ENCODE measurements around the gene P4HA3.

Gene P4HA3

DNA sequence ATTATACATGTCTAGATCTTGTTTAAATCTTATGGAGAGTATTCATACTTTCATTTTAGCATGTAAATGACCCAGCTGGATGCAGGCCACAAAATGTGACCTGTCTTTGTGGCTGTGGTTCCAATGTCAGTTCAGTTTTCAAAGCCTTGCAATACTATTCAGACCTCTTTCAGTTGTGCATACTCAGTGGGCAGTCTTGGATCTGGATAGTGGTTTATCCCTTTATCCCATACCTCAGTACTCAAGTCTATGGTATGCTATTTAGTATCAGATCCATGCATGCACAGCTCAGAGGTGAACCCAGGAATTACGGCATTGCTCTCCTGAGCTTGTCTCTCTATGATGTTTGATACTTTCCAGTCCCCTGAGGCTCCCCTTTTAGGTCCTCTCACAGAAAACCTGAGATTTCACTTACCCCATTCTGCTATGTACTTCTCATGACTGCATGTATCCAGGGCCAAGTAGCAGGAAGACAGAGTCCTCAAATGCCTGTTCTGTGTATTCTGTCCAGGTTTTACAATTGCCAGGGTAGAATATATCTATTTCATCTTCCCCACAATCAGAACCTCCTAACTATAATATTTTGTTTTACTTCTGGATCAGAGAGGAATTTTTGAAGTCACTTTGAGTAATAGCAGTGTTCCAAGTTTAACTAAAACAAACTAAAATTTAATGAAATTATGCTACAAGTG is 6.9 kb upstream of the P4HA3 start:
- DNase-seq (ENCODE audit: low read depth in 4 of 4, low spot score in 1 of 4), result no peak

DNA sequence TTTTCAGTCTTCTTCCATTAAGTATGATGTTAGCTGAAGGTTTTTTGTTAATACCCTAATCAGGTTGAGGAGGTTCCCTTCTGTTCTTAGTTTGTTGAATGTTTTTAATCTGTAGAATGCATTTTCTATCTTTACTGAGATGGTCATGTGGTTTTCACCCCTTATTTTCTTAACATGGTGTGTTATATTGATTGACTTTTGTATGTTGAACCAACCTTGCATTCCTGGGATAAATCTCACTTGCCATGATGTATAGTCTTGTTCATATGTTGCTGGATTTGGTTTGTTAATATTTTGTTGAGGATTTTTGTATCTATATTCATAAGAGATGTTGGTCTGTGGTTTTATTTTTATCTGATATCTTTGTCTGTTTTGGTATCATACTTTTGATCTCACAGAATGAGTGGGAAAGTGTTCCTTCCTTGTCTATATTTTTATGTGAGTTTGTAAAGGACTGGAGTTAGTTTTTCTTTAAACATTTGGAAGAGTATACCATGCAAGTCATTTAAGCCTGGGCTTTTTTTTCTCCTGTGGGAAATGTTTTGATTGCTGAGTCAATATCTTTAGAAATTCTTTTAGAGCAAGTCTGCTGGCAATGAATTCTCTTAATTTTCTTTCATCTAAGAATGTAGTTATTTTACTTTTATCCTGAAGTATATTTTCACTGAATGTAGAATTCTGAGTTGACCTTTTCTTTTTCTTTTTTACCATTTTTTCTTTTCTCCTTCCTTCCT is 5.5 kb upstream of the P4HA3 start:
- DNase-seq (ENCODE audit: low read depth in 4 of 4, low spot score in 1 of 4), result no peak

DNA sequence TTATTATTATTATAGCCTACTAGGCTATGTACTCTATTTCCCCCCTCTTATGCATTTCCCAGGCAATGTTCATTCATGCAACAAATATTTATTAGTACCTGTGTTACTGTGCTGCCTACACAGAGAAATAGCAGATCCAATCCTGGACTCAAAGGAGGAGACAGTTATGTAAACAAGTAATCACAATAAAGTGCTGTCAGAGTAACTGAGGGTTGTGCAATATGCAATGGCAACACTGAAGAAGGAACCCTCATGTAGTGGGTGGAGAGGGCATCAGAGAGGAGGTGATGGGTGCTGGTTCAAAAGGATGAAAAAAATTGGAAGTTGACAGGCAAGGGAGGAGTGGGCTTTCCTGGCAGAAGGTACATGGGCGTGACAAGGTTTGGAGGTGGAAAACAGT is 886 bp upstream of the P4HA3 start:
- DNase-seq (ENCODE audit: low read depth in 4 of 4, low spot score in 1 of 4), result no peak

DNA sequence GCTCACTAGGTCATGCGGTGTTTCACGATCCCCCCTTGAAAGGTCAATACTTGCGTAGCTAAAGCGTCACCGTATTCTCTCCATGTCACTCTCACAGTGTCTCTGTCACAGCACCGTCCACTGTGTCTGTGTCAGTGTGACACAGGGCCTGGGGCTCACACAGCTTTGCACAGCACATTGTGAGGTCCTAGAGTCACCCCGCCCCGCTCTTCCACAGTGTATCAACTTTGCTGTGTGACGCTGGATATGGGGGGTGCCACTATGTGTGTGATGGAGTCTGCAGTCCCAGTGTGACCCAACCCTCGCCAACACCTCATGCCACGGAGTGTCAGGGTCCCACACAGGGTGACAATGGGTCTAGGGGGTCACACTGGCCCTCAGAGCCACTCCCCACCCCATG is 583 bp downstream of the P4HA3 start:
- DNase-seq (ENCODE audit: low read depth in 4 of 4, low spot score in 1 of 4), result no peak

DNA sequence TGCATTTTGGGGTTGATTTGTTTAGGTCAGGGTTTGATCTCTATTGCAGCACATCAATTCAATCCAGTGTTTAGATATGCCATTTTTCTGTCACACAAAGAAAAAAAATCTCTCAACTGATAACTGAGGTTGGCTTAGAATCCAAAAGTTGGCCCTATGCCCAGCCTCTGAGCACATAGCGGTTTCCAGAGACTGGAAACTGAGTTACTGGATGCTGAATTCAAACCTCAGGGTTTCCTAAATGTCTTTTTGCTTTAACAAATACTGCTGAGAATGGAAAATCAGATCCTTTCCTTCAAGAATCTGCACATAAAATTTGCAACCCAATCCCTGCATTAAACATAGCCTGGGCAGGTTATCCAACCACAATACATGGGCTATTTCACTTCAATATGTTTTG is 4.0 kb downstream of the P4HA3 start:
- no peak for DNase-seq (ENCODE audit: low read depth in 4 of 4, low spot score in 1 of 4)

DNA sequence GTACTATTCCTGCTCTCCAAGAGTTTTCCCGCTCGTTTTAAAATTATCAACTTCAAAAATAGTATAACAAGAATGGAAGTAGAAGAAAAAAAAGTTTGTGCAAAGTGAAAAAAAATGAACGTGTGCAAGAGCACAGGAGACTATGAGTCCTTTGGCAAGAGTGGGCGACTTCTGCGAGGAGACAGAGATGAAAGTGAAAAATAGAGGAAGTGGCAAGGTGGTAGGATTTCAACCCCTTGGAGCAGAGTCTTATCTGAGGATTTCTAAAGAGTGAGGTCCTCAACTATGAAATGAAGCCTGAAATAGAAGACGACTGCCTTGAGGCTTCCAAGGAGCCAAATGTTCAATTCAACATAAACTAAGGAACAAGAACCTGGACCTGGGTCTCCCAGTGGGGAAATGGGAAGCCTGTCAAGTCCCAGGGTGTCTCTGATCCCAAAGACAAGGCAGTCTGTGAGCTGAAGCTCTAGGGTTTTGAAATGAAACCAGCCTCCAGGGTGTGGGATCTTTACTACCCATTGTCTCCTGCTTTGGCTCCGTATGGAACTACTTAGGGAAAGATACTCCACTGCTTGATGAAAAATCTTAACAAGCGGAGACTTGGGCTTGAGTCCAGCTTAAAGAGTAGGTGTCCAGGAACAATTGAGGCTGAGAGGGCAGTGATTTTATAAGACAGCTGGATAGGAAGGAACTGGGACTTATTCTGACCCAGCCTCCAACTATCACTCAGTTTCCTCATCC is 4.8 kb downstream of the P4HA3 start:
- DNase-seq (ENCODE audit: low read depth in 4 of 4, low spot score in 1 of 4), result no peak

DNA sequence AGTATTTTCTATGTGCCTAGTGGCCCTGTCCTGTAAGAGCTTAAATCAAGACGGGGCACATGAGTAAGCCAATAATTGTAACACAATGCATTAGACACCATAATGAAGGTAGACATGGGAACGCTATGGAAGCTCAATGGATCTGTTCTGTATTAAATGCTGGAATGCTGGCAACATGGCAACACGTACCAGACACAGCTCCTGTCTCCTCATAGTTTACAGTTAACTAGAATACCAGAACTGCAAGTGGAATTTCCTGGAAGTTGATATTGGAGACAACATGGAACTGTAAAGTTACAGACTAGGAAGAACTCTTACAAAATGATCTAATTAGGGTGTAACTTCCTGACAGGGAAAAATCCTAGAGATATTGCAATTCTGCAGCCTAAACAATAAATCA is 12.4 kb downstream of the P4HA3 start:
- no peak for DNase-seq (ENCODE audit: low read depth in 4 of 4, low spot score in 1 of 4)

DNA sequence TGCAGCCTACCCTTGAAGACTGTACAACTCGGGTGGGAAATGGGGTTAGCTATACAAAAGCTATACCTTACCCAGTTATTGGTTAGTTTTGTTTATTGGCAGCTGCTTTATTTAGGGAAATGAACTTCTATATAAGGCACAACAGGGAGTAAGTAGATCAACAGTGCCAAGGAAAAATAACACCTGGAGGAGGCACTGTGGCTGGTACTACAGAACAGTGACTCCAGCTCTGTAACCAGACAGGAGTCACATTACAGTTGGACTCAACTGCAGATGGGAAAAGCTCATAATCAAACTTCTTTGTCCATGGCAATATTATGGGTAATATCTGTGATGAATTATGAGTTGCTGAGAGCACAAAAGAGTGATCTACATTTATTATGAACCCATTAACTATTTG is 14.0 kb downstream of the P4HA3 start:
- DNase-seq (ENCODE audit: low read depth in 4 of 4, low spot score in 1 of 4), result no peak

DNA sequence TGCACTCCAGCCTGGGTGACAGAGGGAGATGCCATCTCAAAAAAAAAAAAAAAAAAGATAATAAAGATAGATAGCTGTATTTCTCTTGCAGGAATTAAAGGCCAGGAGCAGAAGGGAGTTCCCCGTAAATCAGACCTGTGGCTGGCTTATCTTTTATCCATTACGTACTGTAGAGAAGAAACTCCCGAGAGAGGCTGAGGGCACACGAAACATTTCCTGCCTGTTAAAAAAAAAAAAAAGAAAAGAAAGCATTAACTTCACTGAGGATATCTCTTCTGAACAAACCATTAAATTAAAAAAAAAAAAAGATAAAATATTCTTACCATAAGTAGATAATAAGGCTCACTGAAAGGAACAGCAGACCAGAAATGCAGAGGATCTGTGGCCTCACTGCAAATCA is 22.5 kb downstream of the P4HA3 start:
- no peak for DNase-seq (ENCODE audit: low read depth in 4 of 4, low spot score in 1 of 4)

DNA sequence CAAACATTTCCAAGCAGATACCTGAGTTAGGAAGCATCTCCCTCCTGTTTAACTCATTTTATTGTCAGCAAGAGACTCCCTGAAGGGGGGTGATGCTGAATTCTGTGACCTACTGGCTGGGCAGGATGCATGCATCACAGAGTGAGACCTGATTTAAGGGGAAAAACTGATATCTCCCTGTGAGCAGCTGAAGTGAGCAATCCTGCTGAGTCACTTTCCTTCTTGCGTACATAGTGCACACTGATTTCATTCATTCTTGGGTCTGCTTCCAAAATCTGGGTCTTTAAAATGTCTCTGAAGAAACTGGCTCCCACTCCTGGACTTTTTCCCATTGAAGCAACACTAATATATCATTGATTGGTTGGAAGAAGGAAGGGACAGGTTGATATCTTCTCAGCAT is 23.3 kb downstream of the P4HA3 start:
- DNase-seq (ENCODE audit: low read depth in 4 of 4, low spot score in 1 of 4), result no peak

DNA sequence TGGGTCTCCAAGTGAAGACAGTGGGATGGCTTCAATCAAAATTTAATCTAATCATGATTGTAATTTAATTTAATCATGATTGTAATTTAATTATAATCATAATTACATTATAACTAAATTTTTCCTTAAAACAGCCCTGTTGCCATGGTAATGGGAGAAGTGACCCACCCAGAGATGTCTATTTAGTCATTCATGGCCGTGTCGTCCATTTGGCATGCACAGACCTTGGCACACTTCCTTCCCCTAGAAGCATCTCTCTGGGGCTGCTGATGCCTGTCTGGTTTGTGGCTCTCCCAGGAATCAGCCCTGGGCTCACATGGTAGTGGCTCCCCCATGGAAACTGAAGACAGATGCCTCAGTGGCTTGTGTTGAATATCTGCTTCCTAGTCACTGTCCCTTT is 27.0 kb downstream of the P4HA3 start:
- DNase-seq (ENCODE audit: low read depth in 4 of 4, low spot score in 1 of 4), result no peak

DNA sequence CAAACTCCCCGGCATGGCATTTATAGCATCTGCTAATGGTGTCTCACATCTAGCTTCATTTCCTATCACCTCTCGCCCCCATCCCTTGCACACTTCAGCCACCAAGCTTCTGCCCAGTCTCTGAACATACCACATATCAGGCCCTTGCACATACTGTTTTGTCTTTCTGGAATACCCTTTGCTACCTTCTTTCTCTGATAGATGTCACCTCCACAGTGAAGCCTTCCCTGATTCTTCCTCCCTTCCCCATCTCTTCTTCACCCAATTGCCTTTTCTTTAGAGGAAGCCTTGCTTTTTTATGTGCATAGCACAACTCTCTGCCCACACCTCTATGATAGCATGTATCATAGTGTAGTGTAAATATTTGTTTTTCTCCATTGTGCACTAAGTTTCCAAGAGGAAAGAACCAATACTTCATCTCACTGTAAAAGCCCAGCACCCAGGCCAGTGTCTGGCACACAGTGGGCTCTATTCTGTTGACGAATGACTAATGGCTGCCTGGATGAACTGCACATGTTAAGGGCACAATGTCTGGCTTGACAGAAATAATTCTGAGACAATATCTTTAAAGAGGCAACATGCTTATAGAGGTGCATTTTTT is 27.8 kb downstream of the P4HA3 start:
- DNase-seq (ENCODE audit: low read depth in 4 of 4, low spot score in 1 of 4), result no peak

DNA sequence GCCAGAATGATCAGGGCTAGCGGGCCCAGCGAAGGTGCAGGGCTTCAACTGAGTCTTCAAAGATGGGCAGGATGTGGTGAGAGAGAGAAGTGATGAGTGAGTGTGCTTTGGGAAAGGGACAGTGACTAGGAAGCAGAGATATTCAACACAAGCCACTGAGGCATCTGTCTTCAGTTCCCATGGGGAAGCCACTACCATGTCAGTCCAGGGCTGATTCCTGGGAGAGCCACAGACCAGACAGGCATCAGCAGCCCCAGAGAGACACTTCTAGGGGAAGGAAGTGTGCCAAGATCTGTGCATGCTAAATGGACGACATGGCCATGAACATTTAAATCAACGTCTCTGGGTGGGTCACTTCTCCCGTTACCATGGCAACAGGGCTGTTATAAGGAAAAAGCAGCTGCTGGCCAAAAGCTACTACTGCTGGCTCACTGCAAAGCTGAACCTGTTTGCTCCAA is 28.5 kb downstream of the P4HA3 start:
- DNase-seq (ENCODE audit: low read depth in 4 of 4, low spot score in 1 of 4), result no peak

DNA sequence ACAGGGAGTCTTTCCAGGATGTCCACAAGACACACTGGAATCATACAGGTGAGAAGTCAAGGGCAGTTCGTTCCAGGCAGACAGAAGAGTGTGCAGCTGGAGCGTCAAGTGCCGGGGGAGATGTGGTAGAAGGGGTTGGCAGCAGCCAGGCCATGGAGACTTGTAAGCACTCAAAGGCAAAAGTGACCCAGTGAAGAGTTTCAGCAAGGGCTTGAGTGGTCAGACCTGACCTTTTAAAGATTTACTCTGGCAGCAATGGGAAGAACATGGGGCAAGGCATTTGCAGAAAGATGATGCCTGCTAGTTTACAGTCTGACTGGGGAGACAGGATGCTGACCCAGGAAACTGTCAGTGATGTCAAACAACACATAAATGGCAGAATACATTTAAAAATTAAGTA is 29.0 kb downstream of the P4HA3 start:
- DNase-seq (ENCODE audit: low read depth in 4 of 4, low spot score in 1 of 4), result no peak

DNA sequence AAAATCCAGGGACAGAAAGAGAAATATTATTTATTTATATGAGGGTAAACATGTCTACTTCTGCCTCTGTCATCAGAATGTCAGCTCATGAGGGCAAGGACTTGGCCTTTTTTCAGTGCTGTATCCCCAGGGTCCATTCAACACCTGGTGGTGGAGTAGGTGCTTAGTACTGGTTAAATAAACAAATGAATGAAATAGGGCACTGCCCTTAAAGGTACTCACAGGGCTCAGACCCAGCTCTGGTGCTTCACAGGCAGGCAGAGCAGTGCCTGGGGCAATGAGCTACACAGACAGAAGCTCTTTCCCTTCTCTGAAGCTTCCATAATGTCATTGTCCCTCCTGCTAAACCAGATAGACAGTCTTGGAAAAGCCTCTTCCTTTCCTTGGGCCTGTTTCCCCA is 30.9 kb downstream of the P4HA3 start:
- DNase-seq (ENCODE audit: low read depth in 4 of 4, low spot score in 1 of 4), result no peak

DNA sequence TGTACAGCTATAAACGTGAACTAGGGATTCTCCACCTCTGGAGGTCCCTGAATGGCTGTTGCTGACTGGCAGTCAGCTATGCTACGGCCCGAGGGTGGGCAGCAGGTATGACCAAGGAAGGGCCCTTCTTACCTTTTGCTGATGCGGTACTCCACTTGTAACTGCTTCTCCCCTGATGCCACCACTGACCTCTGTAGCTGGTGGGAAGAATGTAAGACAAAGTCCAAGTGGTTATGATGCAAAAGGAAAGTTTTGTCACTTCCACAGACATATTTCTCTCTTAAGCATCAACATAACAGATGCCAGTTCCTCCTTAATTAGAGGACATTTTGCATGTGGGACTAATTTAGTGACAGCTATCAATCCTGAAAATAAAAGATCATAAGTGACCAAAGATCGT is 32.2 kb downstream of the P4HA3 start:
- DNase-seq (ENCODE audit: low read depth in 4 of 4, low spot score in 1 of 4), result no peak

DNA sequence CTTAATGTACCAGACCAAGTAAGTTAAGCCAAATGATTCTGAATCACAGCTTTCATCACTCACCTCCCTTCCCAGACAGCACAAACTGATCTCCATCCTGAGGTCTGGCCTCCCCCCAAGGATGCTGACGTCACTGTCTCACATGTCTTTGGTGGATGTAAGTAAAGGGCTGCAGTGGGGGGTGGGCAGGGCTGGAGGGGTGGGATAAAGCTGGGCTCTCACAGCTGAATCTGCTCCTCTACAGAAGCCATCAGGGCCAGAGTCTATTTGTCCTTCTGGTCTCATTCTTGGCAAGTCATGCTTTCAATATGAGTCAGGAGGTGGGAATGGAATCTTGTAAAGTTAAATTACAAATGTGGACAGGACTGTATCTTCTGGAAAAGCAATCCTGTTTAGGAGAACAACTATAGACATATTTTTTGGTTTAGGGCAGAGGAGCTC is 32.7 kb downstream of the P4HA3 start:
- no peak for DNase-seq (ENCODE audit: low read depth in 4 of 4, low spot score in 1 of 4)

DNA sequence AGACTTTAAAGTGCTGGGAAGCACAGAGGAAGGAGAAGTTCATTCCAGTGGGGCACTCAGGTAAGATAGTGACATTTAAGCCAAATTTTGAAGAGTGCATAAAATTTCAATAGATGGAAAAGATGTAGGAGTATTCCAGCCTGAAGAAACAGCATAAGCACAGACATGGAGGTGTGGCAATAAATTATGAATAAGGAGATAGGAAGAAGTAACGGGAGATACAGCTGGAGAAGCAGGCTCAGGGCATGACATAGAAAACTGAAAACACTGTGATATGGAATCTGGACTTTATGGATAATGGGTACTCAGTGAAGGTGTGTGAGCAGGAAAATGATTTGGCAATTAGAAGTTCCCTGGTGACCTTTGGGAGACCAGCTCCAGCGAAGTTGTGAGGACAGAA is 33.3 kb downstream of the P4HA3 start:
- no peak for DNase-seq (ENCODE audit: low read depth in 4 of 4, low spot score in 1 of 4)

DNA sequence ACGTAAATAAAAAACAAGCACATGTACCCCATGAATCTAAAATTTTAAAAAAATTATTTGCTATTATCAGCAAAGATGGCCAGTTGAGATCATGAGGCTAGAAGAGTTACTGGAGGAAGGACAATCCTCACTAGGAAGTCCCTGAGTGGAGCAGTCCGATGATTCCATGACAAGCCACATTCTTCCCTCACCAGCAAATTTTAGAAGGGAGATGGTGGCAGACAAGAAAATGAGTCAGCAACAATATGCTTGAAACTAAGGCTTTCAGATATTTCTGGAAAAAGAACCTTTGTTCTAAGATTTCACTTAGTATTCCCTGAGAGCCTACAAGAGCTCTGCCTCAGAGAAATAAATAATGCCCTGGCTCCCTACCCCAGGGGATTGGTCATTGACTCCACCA is 34.9 kb downstream of the P4HA3 start:
- DNase-seq (ENCODE audit: low read depth in 4 of 4, low spot score in 1 of 4), result no peak

DNA sequence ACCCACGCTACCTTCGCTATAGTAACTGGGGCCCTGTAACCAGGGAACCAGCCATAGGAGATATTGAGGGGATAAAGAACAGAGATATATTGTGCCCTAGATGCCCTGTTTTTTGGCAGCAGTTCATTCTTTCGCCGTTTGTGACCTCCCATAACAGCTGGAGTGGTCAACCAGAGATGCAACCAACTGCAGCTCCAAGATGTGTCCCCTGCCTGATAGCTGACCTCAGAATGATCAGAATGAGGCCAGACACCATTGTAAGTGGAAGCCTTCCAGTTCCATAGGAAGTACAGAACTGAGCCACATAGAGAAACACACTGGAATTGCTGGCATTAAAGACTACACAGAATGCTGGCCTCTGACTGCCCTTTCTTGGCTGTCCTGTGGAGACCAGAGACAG is 39.2 kb downstream of the P4HA3 start:
- DNase-seq (ENCODE audit: low read depth in 4 of 4, low spot score in 1 of 4), result no peak

DNA sequence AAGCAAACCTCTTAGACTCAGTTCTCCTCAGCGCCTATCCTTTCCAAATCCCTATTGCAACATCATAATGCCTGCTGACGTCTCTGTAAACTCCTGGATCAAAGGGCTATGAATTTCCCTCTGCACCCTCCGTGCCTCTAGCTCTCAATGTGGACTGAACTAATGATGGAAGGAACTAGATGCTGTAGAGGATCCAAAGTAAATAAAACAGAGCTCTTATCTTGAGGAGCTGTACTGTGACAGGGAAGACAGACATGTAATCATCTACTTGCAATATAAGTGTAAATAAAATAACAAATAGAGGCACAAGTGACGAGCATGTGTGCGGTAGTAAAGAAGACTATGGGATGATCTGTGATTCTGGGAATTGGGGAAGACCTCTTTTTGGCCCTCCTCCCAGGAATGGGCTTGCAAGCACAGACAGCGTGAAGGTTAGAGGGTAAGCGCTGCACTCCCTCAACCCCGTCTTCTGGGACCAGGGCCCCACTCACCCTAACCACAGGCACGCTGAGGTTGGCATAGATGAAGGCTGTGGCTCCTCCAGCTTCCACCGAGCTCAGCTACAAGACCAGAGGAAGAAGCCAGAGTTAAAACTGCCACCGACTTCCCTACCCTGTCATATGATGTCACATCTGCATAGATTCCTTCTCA is 42.2 kb downstream of the P4HA3 start:
- DNase-seq (ENCODE audit: low read depth in 4 of 4, low spot score in 1 of 4), result no peak

Data from stimulated activated CD4-positive, alpha-beta T cell treated with anti-CD3 and anti-CD28 coated beads, Interleukin-1b, Interleukin-23, amount 100 ng/mL, for 24 hours (primary cell).